Rectal smooth muscle tissue (tissue), 1 donor: Measurements from ENCODE around the gene KCNS1.
"Not testable (repeated sequence)": the region's sequence is repeated elsewhere in the genome, so short reads cannot be mapped to it uniquely, and the experiment has no call there.

Experiments
- H3K27ac ChIP-seq: one replicate; pipeline ENCODE4 v1.7.0; 2013; ENCODE audit warnings: low read depth, low read length, inconsistent platforms
- H3K27me3 ChIP-seq: one replicate; pipeline ENCODE4 v1.7.0; 2013; ENCODE audit warnings: low read length; ENCODE audit not compliant: control insufficient read depth, insufficient read depth
- H3K36me3 ChIP-seq: one replicate; pipeline ENCODE4 v1.7.0; 2013; ENCODE audit warnings: low read length; ENCODE audit not compliant: control insufficient read depth, insufficient read depth
- H3K4me1 ChIP-seq: one replicate; pipeline ENCODE4 v1.7.0; 2013; ENCODE audit warnings: low read length; ENCODE audit not compliant: control insufficient read depth, insufficient read depth
- H3K4me3 ChIP-seq: one replicate; pipeline ENCODE4 v1.7.0; 2013; ENCODE audit warnings: low read length
- H3K9ac ChIP-seq: one replicate; pipeline ENCODE4 v1.7.0; 2013; ENCODE audit warnings: low read length

KCNS1 gene

DNA sequence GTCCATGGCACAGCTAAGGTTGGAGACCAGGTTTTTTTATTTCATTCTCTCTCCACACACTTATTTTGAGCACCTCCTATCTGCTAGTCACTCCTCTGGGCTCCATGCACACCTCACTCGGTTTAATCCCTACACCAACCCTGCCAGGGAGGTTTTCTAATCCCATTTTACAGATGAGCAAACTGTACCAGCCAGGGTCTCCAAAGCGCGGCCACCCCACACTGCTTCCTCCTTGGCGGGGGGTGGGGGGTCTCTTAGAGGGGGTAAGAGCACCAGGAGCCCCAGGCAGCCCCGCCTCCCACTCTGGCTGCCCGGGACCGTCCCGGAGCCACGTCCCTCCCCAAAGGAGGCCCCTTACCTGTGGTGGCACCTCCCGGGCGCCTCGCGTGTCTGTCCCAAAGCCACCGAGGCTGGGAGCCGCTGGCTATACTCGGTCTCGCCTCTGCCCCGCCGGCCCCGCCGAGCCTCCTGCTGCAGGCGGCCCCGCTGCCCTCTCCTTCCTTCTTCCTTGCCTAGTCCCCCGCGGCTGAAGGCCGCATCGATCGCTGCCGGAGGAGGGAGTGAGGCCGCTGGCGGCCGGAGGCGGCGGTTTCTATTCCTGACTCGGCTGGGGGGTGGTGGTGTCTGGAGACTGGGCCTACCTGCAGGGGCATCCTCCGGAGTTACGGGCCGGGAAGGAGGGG, at the start of gene KCNS1:
Gene KCNS1, minus strand, starts transcription at position 565 of the 683 bp plus-strand sequence. CDS start 1,891 bp downstream, outside the sequence.
- peaks cover 20% of the 10 kb centered on the region for H3K27me3 ChIP-seq
- H3K27ac ChIP-seq: no peak within 1 kb of the TSS
- H3K4me1 ChIP-seq: no peaks in the 10 kb centered on the region
- no peak within 1 kb of the TSS for H3K9ac ChIP-seq
- H3K36me3 ChIP-seq: no peaks in the 10 kb centered on the region
- H3K4me3 ChIP-seq: no peak within 1 kb of the TSS

DNA sequence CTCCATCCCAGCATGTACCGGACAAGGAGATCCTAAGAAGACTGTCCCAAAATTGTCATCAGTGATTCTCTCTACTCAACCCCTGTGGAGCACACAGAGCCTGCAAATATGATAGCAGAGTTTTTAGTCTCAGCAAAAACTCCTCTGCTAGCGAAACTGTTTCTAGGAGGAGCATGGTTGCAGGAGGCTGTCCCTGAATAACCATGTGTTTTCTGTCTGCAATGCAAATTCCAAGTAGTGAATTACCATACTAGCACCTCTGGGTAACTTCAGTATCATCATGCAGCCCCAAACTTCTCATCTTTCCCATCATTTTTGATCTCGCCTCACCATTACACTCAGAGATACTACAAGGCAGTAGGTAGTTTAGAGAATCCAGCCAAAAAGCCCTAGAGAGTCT, 48.1 kb upstream of the KCNS1 start:
- no peak overlapping the region for H3K9ac ChIP-seq
- H3K4me3 ChIP-seq: no peak overlapping the region
- no peak overlapping the region for H3K27ac ChIP-seq
- no peaks in the 10 kb centered on the region for H3K27me3 ChIP-seq
- H3K36me3 ChIP-seq: no peaks in the 10 kb centered on the region
- no peaks in the 10 kb centered on the region for H3K4me1 ChIP-seq

DNA sequence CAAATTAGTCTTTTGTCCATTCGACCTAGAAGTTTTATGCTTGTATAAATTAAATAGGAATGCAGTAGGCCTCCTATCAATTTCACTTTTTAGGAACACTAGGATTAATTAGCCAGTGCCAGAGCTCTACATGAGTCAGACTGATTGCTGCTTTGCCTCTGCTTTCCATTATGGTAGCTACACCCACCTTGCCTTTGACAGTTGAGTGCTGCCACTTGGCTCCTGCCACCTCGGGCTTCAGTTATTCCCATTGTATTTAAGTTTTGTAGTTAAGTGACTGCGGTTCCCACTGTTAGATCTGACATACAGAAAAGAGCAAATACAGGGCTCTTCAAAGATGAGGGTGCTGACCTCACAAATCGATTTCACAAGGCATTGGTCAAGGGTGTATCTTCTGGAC, 39.9 kb upstream of the KCNS1 start:
- Histone ChIP-seq H3K27ac (no peak overlapping the region), H3K36me3 (no peaks in the 10 kb centered on the region), H3K27me3 (no peaks in the 10 kb centered on the region), H3K9ac (no peak overlapping the region), H3K4me3 (no peak overlapping the region), H3K4me1 (no peaks in the 10 kb centered on the region)

- H3K9ac ChIP-seq, H3K4me3 ChIP-seq, H3K27ac ChIP-seq, H3K36me3 ChIP-seq, H3K4me1 ChIP-seq, H3K27me3 ChIP-seq: not testable (repeated sequence)
Observed at GRCh38 chr20:45139733-45140375, 38.9 kb upstream of the KCNS1 start.

GRCh38 chr20:45138561-45139300, 37.8 kb upstream of the KCNS1 start:
- no peak overlapping the region for H3K27ac ChIP-seq
- no peak overlapping the region for H3K4me3 ChIP-seq
- H3K36me3 ChIP-seq: no peaks in the 10 kb centered on the region
- H3K27me3 ChIP-seq: no peaks in the 10 kb centered on the region
- no peak overlapping the region for H3K9ac ChIP-seq
- H3K4me1 ChIP-seq: no peaks in the 10 kb centered on the region

- no peaks in the 10 kb centered on the region for H3K27me3 ChIP-seq
- no peaks in the 10 kb centered on the region for H3K36me3 ChIP-seq
- H3K4me3 ChIP-seq: no peak overlapping the region
- no peak overlapping the region for H3K27ac ChIP-seq
- H3K4me1 ChIP-seq: no peaks in the 10 kb centered on the region
- no peak overlapping the region for H3K9ac ChIP-seq
Observed at GRCh38 chr20:45136911-45137310, 36.0 kb upstream of the KCNS1 start.

DNA sequence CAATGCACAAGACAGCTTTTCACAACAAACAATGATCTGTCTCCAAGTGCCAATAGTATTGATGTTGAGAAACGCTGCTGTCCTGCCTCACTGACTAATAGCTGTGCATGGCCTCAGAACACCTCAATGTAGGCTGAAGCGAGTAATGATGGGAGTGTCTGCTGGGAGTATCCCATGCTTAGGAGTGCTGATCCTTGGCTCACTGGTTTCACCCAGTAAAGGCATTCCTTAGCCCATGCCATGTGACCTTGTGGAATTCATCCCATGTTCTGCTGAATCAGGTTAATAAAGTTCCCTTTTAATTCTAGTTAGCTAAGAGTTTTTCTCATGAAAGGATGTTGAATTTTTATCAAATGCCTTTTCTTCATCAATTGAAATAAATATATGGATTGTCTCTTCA, 27.2 kb upstream of the KCNS1 start:
- H3K27ac ChIP-seq: no peak overlapping the region
- H3K36me3 ChIP-seq: no peaks in the 10 kb centered on the region
- no peak overlapping the region for H3K9ac ChIP-seq
- H3K4me1 ChIP-seq: no peaks in the 10 kb centered on the region
- H3K27me3 ChIP-seq: no peaks in the 10 kb centered on the region
- no peak overlapping the region for H3K4me3 ChIP-seq

DNA sequence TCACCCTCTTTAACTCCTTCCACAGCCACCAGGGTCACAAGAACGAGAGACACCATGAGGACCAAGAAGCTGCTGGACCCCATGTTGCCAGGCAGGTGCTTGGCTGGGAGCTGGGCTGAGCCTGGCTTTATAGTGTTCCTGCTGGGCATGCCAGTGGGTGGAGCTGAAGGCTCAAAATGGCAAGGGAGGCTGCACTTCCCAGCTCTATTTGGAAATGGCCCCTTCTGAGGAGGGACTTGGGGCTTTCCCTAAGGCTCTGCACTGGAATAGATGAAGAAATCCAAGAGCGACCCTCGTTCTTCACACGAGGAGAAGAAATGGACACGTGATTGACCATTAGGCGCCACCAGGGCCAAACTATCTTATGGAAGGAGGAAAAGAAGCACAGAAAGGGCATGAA, 23.4 kb upstream of the KCNS1 start, which contains the start of gene WFDC12:
Gene WFDC12, minus strand, starts transcription at position 101 of the 400 bp plus-strand sequence. Its CDS starts 18 bp downstream, at position 83.
- H3K4me3 ChIP-seq: no peak within 1 kb of the TSS
- no peak within 1 kb of the TSS for H3K27ac ChIP-seq
- no peaks in the 10 kb centered on the region for H3K4me1 ChIP-seq
- no peaks in the 10 kb centered on the region for H3K27me3 ChIP-seq
- H3K9ac ChIP-seq: no peak within 1 kb of the TSS
- H3K36me3 ChIP-seq: no peaks in the 10 kb centered on the region

GRCh38 chr20:45121388-45121787, 20.5 kb upstream of the KCNS1 start:
- H3K36me3 ChIP-seq: no peaks in the 10 kb centered on the region
- no peak overlapping the region for H3K27ac ChIP-seq
- no peaks in the 10 kb centered on the region for H3K4me1 ChIP-seq
- H3K4me3 ChIP-seq: no peak overlapping the region
- H3K27me3 ChIP-seq: no peaks in the 10 kb centered on the region
- H3K9ac ChIP-seq: no peak overlapping the region

GRCh38 chr20:45119556-45120266, 18.8 kb upstream of the KCNS1 start:
- Histone ChIP-seq H3K4me1 (no peaks in the 10 kb centered on the region), H3K9ac (no peak overlapping the region), H3K27ac (no peak overlapping the region), H3K27me3 (no peaks in the 10 kb centered on the region), H3K4me3 (no peak overlapping the region), H3K36me3 (no peaks in the 10 kb centered on the region)

DNA sequence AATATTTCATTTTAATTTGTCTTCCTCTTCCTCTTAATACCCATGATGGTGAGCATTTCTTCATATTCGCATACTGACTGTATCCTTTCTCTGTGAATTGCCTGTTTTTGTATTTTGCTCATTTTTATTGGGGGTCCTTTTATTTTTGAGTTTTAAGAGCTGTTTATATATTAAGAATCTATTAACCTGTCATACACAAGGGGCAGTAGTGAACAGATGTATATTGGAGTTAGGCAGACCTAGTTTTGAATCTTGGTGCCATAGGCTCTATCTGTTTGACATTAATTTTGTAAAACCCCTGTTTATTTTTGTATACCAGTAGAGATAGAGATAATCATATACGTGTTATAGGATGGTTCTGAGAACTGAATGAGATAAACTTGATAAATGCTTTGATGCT, 17.1 kb upstream of the KCNS1 start:
- Histone ChIP-seq H3K4me3 (no peak overlapping the region), H3K27me3 (peaks cover 2% of the 10 kb centered on the region), H3K4me1 (no peaks in the 10 kb centered on the region), H3K27ac (no peak overlapping the region), H3K9ac (no peak overlapping the region), H3K36me3 (no peaks in the 10 kb centered on the region)

GRCh38 chr20:45117581-45117980, 16.7 kb upstream of the KCNS1 start:
- no peak overlapping the region for H3K9ac ChIP-seq
- no peak overlapping the region for H3K4me3 ChIP-seq
- peaks cover 2% of the 10 kb centered on the region for H3K27me3 ChIP-seq
- H3K27ac ChIP-seq: no peak overlapping the region
- no peaks in the 10 kb centered on the region for H3K4me1 ChIP-seq
- no peaks in the 10 kb centered on the region for H3K36me3 ChIP-seq
